HEK293 (cell line): ENCODE measurements around the gene CHI3L2.

Source experiments
- CTCF ChIP-seq: fragments of 450-650 bp; formaldehyde crosslinking; IDR thresholded peaks from 2 replicates; pipeline ENCODE4 v1.5.1; 2016; ENCODE audit warnings: missing biosample characterization, missing genetic modification characterization
- FEZF1 ChIP-seq: fragments of 450-650 bp; formaldehyde crosslinking; IDR thresholded peaks from 2 replicates; pipeline ENCODE4 v1.5.1; 2016; ENCODE audit warnings: missing biosample characterization, missing genetic modification characterization
- KLF9 ChIP-seq: fragments of 450-650 bp; formaldehyde crosslinking; IDR thresholded peaks from 2 replicates; pipeline ENCODE4 v1.5.1; 2016; ENCODE audit warnings: missing biosample characterization, missing genetic modification characterization, low read depth
- PBX3 ChIP-seq: sonication (generic); formaldehyde crosslinking; IDR thresholded peaks from 2 replicates; pipeline ENCODE4 v1.8.1; 2022; ENCODE audit warnings: mild to moderate bottlenecking, moderate library complexity, missing genetic modification reagents
- REST ChIP-seq: fragments of 450-650 bp; formaldehyde crosslinking; IDR thresholded peaks from 2 replicates; pipeline ENCODE4 v1.5.1; 2016; ENCODE audit warnings: missing biosample characterization, missing genetic modification characterization
- SP2 ChIP-seq: fragments of 450-650 bp; formaldehyde crosslinking; IDR thresholded peaks from 2 replicates; pipeline ENCODE4 v1.5.1; 2016; ENCODE audit warnings: missing biosample characterization, missing genetic modification characterization
- ZBTB26 ChIP-seq: fragments of 450-650 bp; formaldehyde crosslinking; optimal IDR thresholded peaks from 2 replicates; pipeline ENCODE3; 2016; ENCODE audit warnings: missing biosample characterization, mild to moderate bottlenecking, missing genetic modification characterization
- ZFP41 ChIP-seq: fragments of 450-650 bp; formaldehyde crosslinking; IDR thresholded peaks from 2 replicates; pipeline ENCODE4 v1.5.1; 2016; ENCODE audit warnings: missing biosample characterization, missing genetic modification characterization, borderline replicate concordance
- ZNF133 ChIP-seq: fragments of 450-650 bp; formaldehyde crosslinking; IDR thresholded peaks from 2 replicates; pipeline ENCODE4 v1.5.1; 2016; ENCODE audit warnings: missing biosample characterization, missing genetic modification characterization
- ZNF433 ChIP-seq: fragments of 450-650 bp; formaldehyde crosslinking; IDR thresholded peaks from 2 replicates; pipeline ENCODE4 v1.5.1; 2016; ENCODE audit warnings: missing biosample characterization, missing genetic modification characterization, low read depth
- ZNF621 ChIP-seq: fragments of 450-650 bp; formaldehyde crosslinking; IDR thresholded peaks from 2 replicates; pipeline ENCODE4 v1.5.1; 2017; ENCODE audit warnings: missing biosample characterization, missing genetic modification characterization
- ZNF747 ChIP-seq: fragments of 450-650 bp; formaldehyde crosslinking; IDR thresholded peaks from 2 replicates; pipeline ENCODE4 v1.5.1; 2016; ENCODE audit warnings: missing biosample characterization, missing genetic modification characterization
- ZNF843 ChIP-seq: fragments of 450-650 bp; formaldehyde crosslinking; IDR thresholded peaks from 2 replicates; pipeline ENCODE4 v1.5.1; 2016; ENCODE audit warnings: missing biosample characterization, missing genetic modification characterization

- no peak for TF ChIP-seq ZNF433 (tag by site-specific recombination)
- TF ChIP-seq KLF9 (tag by site-specific recombination): no peak
- TF ChIP-seq ZBTB26 (tag by site-specific recombination): no peak
- TF ChIP-seq ZFP41: no peak
- TF ChIP-seq ZNF133 (tag by site-specific recombination): no peak
- TF ChIP-seq CTCF (tag by site-specific recombination): no peak
- TF ChIP-seq ZNF747: no peak
- TF ChIP-seq ZNF621 (tag by site-specific recombination): no peak
- TF ChIP-seq ZNF843 (tag by site-specific recombination): no peak
- no peak for TF ChIP-seq PBX3 (CRISPR knock-in tag)
- no peak for TF ChIP-seq REST
- no peak for TF ChIP-seq SP2 (tag by site-specific recombination)
- TF ChIP-seq FEZF1 (tag by site-specific recombination): no peak
Measured at GRCh38 chr1:111191496-111191895, 36.0 kb upstream of the CHI3L2 start.
